HepG2 (cell line): ENCODE measurements around the gene FAT4. TPM values are rescaled to one million over a fixed set of nuclear protein-coding genes. Genes with fewer than 3 reads are reported as not detected.

Source experiments
- ATAC-seq: fragments of 200-7000 bp; cut with Tn5 transposase; 3 replicates; pipeline ENCODE4 v1.9.1; 2020; ENCODE audit warnings: mild to moderate bottlenecking, moderate library complexity
- BruUV-seq: library from RNA; stranded (reverse); fragments of 400-500 nt; replicated peaks from 2 replicates; lab custom pipeline; 2021; lab: Mats Ljungman, UMichigan
- CTCF ChIA-PET: fragments of 300-600 bp; formaldehyde crosslinking; extraction: SDS; loops from one replicate; lab custom pipeline; 2021; ENCODE audit warnings: low total read pairs, inconsistent platforms, low intra/inter-chr PET ratio; lab: Yijun Ruan, JAX
- POLR2A ChIA-PET: fragments of 350-600 bp; sonication (Branson Sonifier 250); formaldehyde crosslinking; loops from one replicate; lab custom pipeline; 2020; ENCODE audit warnings: antibody characterized with exemption, inconsistent platforms; lab: Yijun Ruan, JAX
- DNase-seq: peaks from one replicate; pipeline ENCODE4 v3.0.0-alpha.2; 2015; ENCODE audit warnings: low spot score
- FAIRE-seq: peaks from 3 replicates; lab custom pipeline; 2011; peaks lifted over from hg19 to GRCh38; lab: Jason Lieb, UNC
- H2AFZ ChIP-seq: one replicate; pipeline ENCODE4 v1.6.1; 2011; ENCODE audit warnings: low read length, inconsistent platforms
- H3K27ac ChIP-seq: fragments of 300-600 bp; 3 replicates; pipeline ENCODE4 v1.8.0; 2011; ENCODE audit warnings: mixed run types, mild to moderate bottlenecking, mixed read lengths, low read length, inconsistent platforms; ENCODE audit not compliant: insufficient read depth; ENCODE audit errors: extremely low read length
- H3K27me3 ChIP-seq, 2 experiments: fragments of 200-600 bp in 1 of 2; 2 replicates in 1 of 2; 3 replicates in 1 of 2; pipeline versions ENCODE4 v1.6.0 to v1.8.0; 2011; ENCODE audit warnings: low read length in 2 of 2, mild to moderate bottlenecking in 2 of 2, moderate library complexity in 2 of 2, inconsistent platforms in 1 of 2; ENCODE audit not compliant: insufficient read depth in 2 of 2, control insufficient read depth in 1 of 2
- H3K36me3 ChIP-seq, 2 experiments: fragments of 200-600 bp in 1 of 2; replicated peaks in 1 of 2; 2 replicates in 1 of 2; 3 replicates in 1 of 2; pipeline versions ENCODE4 v1.5.1 to v1.8.0; 2011; ENCODE audit warnings: low read length in 2 of 2, inconsistent platforms in 1 of 2; ENCODE audit not compliant: insufficient read depth in 2 of 2, control insufficient read depth in 1 of 2
- H3K4me1 ChIP-seq: 2 replicates; pipeline ENCODE4 v1.5.1; 2012; ENCODE audit warnings: low read length, inconsistent platforms; ENCODE audit not compliant: insufficient read depth
- H3K4me2 ChIP-seq: 2 replicates; pipeline ENCODE4 v1.6.0; 2011; ENCODE audit warnings: low read depth, low read length, inconsistent platforms
- H3K4me3 ChIP-seq, 3 experiments: fragments of 200-600 bp in 1 of 3; sonication (generic), shearing (Covaris generic) in 1 of 3; replicated peaks in 1 of 3; 2 replicates each; pipeline ENCODE4 v1.5.1; 2011 to 2016; ENCODE audit warnings: low read length in 3 of 3, inconsistent platforms in 2 of 3, low read depth in 2 of 3, mild to moderate bottlenecking in 2 of 3, control low read depth in 1 of 3, mixed read lengths in 1 of 3; ENCODE audit not compliant: insufficient read depth in 1 of 3
- H3K79me2 ChIP-seq: one replicate; pipeline ENCODE4 v1.6.1; 2011; ENCODE audit warnings: low read length, inconsistent platforms; ENCODE audit not compliant: insufficient read depth
- H3K9ac ChIP-seq: 2 replicates; pipeline ENCODE4 v1.6.0; 2011; ENCODE audit warnings: mild to moderate bottlenecking, low read depth, low read length, inconsistent platforms; ENCODE audit not compliant: insufficient read depth
- H3K9me3 ChIP-seq: 2 replicates; pipeline ENCODE4 v1.5.1; 2012; ENCODE audit warnings: mild to moderate bottlenecking, low read length
- H4K20me1 ChIP-seq: 2 replicates; pipeline ENCODE4 v1.6.0; 2011; ENCODE audit warnings: inconsistent platforms, mild to moderate bottlenecking, low read length, moderate library complexity; ENCODE audit not compliant: insufficient read depth
- ARNT ChIP-seq: fragments of 450-650 bp; IDR thresholded peaks from 2 replicates; pipeline ENCODE4 v1.6.1; 2017
- ATF1 ChIP-seq: IDR thresholded peaks from 2 replicates; pipeline ENCODE4 v1.6.1; 2016; ENCODE audit warnings: mild to moderate bottlenecking, control low read depth
- DR1 ChIP-seq: sonication (generic); formaldehyde crosslinking; IDR thresholded peaks from 2 replicates; pipeline ENCODE4 v1.8.0; 2021; ENCODE audit warnings: mild to moderate bottlenecking, missing genetic modification reagents, inconsistent platforms
- FOXO1 ChIP-seq: sonication (generic); formaldehyde crosslinking; IDR thresholded peaks from 2 replicates; pipeline ENCODE4 v1.4.0; 2020; ENCODE audit warnings: missing genetic modification reagents
- HMGA1 ChIP-seq: sonication (generic); formaldehyde crosslinking; conservative IDR thresholded peaks from 2 replicates; pipeline ENCODE4 v1.4.0; 2020; ENCODE audit warnings: missing genetic modification reagents
- HNRNPUL1 ChIP-seq: fragments of 200-400 bp; formaldehyde crosslinking; IDR thresholded peaks from 2 replicates; pipeline ENCODE4 v1.6.1; 2017; ENCODE audit warnings: low read depth, mild to moderate bottlenecking, low read length, moderate library complexity
- KDM6A ChIP-seq: IDR thresholded peaks from 2 replicates; pipeline ENCODE4 v1.6.1; 2016; ENCODE audit warnings: low read depth
- MTA3 ChIP-seq: sonication (generic); formaldehyde crosslinking; IDR thresholded peaks from 2 replicates; pipeline ENCODE4 v1.4.0; 2020; ENCODE audit warnings: missing genetic modification reagents
- PHB2 ChIP-seq: fragments of 450-650 bp; IDR thresholded peaks from 2 replicates; pipeline ENCODE4 v1.6.1; 2018; ENCODE audit not compliant: partially characterized antibody
- RFX5 ChIP-seq: IDR thresholded peaks from 2 replicates; pipeline ENCODE4 v1.6.1; 2011; ENCODE audit warnings: low read depth, low read length, improper control_type of control experiment
- SIX1 ChIP-seq: sonication (generic); formaldehyde crosslinking; IDR thresholded peaks from 2 replicates; pipeline ENCODE4 v1.4.0; 2020; ENCODE audit warnings: missing genetic modification reagents, borderline replicate concordance
- SMARCE1 ChIP-seq: fragments of 450-650 bp; IDR thresholded peaks from 2 replicates; pipeline ENCODE4 v1.6.1; 2017; ENCODE audit warnings: borderline replicate concordance
- TCF12 ChIP-seq, 2 experiments: fragments of 450-650 bp in 1 of 2; sonication (generic) in 1 of 2; formaldehyde crosslinking in 1 of 2; IDR thresholded peaks; 2 replicates each; pipeline versions ENCODE4 v1.6.1 to v1.8.0; 2017 to 2022; ENCODE audit warnings: antibody characterized with exemption in 1 of 2, mild to moderate bottlenecking in 1 of 2, missing genetic modification reagents in 1 of 2, moderate library complexity in 1 of 2
- ZNF264 ChIP-seq: sonication (generic); formaldehyde crosslinking; IDR thresholded peaks from 2 replicates; pipeline ENCODE4 v1.4.0; 2020; ENCODE audit warnings: missing genetic modification reagents
- ZNF788 ChIP-seq: sonication (generic); formaldehyde crosslinking; IDR thresholded peaks from 2 replicates; pipeline ENCODE4 v1.5.0; 2020; ENCODE audit warnings: mild to moderate bottlenecking, missing genetic modification reagents, borderline replicate concordance
- WGBS: methylation state at CpG from one replicate; pipeline ENCODE4 v1.1.6; 2017; ENCODE audit warnings: low lambda C conversion rate; 5-methylcytosine and 5-hydroxymethylcytosine counted together
- in situ Hi-C: cut with HindIII; loops from 2 replicates; pipeline ENCODE4 v1.10.0; 2017; ENCODE audit warnings: low pct_unique_long_range_greater_than_20kb; ENCODE audit not compliant: extremely low pct_ligation_motif_present
- intact Hi-C: fragments of 100-400 bp; cut with micrococcal nuclease; formaldehyde crosslinking; loops from one replicate; pipeline ENCODE4 v1.10.0; 2022; ENCODE audit not compliant: unreplicated experiment
- polyA plus RNA-seq, 8 experiments: library from polyadenylated mRNA; depleted of rRNA in 3 of 8; stranded (reverse) in 7 of 8; unstranded in 1 of 8; fragments of >200 nt; fragmentation: Illumina TruSeq in 4 of 8; extraction: Trizol in 4 of 8; gene quantifications; 2 replicates each; pipeline versions ENCODE4 v1.2.1 to v1.2.3, GENCODE V29; 2011 to 2016; ENCODE audit warnings: low read depth in 4 of 8, missing spikeins in 1 of 8, mixed read lengths in 1 of 8; ENCODE audit not compliant: insufficient read depth in 1 of 8
- total RNA-seq, 5 experiments: library from RNA; depleted of rRNA; stranded (reverse); fragments of >200 nt; fragmentation: Illumina TruSeq; extraction: Trizol; gene quantifications; 2 replicates each; pipeline ENCODE4 v1.2.3, GENCODE V29; 2016; ENCODE audit warnings: low read depth in 1 of 5
- TF ChIP-seq, protein P1 (sequence below): sonication (generic); formaldehyde crosslinking; IDR thresholded peaks from 2 replicates; pipeline ENCODE4 v1.4.0; 2020; ENCODE audit warnings: missing genetic modification reagents

The FAT4 gene
- total and polyA plus RNA-seq, 2 of the 13 experiments (the other 11 are each of a cell fraction or from before 2014, with no cell fraction given) = 0.27 to 1.2 TPM

DNA sequence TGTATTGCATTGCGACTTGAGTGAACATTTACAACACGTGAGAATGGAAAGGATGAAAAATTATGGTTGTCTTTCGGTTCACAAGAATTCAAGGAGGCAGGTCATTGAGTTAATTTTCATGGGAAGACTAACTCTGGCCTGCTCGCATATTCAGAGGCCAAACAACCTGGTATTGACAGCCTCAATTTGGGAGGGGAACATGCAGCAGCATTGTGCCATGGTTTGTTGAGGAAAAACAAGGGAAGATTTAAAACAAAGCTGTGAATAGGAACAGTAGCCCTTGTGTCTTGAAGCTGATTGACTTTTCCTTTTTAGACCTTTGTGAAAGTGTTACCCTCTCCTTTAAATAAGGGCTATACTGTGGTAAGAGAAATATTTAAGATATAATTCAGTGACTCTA is 31.9 kb downstream of the FAT4 start:
- no TSS peak for BruUV-seq
- WGBS = 49% methylated on average over 4 of the region's 4 CpGs
- H3K9ac ChIP-seq = no peak overlapping the region
- no peak for TF ChIP-seq FOXO1
- no peak for TF ChIP-seq ARNT
- no peak for TF ChIP-seq PHB2
- no peak for TF ChIP-seq HMGA1 (CRISPR knock-in tag)
- no peak for TF ChIP-seq ZNF788 (CRISPR knock-in tag)
- no peak for TF ChIP-seq ZNF264 (CRISPR knock-in tag)
- TF ChIP-seq, protein P1, sequence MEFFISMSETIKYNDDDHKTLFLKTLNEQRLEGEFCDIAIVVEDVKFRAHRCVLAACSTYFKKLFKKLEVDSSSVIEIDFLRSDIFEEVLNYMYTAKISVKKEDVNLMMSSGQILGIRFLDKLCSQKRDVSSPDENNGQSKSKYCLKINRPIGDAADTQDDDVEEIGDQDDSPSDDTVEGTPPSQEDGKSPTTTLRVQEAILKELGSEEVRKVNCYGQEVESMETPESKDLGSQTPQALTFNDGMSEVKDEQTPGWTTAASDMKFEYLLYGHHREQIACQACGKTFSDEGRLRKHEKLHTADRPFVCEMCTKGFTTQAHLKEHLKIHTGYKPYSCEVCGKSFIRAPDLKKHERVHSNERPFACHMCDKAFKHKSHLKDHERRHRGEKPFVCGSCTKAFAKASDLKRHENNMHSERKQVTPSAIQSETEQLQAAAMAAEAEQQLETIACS (CRISPR knock-in tag) = no peak
- TF ChIP-seq ATF1 (CRISPR knock-in tag) = no peak
- no peak for TF ChIP-seq RFX5
- TF ChIP-seq DR1 (CRISPR knock-in tag) = no peak
- TF ChIP-seq KDM6A (CRISPR knock-in tag) = no peak
- no peak for TF ChIP-seq HNRNPUL1
- TF ChIP-seq SMARCE1 = no peak
- no peak for TF ChIP-seq MTA3
- no peak for TF ChIP-seq SIX1 (CRISPR knock-in tag)
- TF ChIP-seq TCF12 (IDR thresholded peaks at IDR 0.05) = no peak
- TF ChIP-seq TCF12 (CRISPR knock-in tag; IDR thresholded peaks at IDR 0.05) = no peak
- no peaks in the 10 kb centered on the region for H4K20me1 ChIP-seq
- H3K27ac ChIP-seq = no peak overlapping the region
- no peak overlapping the region for H3K4me2 ChIP-seq
- DNase-seq = no peak
- H3K4me1 ChIP-seq = no peaks in the 10 kb centered on the region
- H2AFZ ChIP-seq = no peak overlapping the region
- no peak for ATAC-seq
- intact Hi-C loops (no loop called here), in situ Hi-C loops (no loop called here)
- H3K27me3 ChIP-seq = no peaks in the 10 kb centered on the region; a peak in 1 of 5 replicates
- no peaks in the 10 kb centered on the region for H3K79me2 ChIP-seq
- H3K9me3 ChIP-seq = no peaks in the 10 kb centered on the region
- no peaks in the 10 kb centered on the region for H3K36me3 ChIP-seq
- FAIRE-seq = no peak
- H3K4me3 ChIP-seq = no peak overlapping the region
- CTCF ChIA-PET = no interaction called here
- POLR2A ChIA-PET = no interaction called here
